DMS 273 (cell line): ENCODE data around the gene EFHD2.
"Not testable (repeated sequence)": the region's sequence is repeated elsewhere in the genome, so short reads cannot be mapped to it uniquely, and the experiment has no call there.

Experiments
- DNase-seq: peaks from one replicate; lab custom pipeline; 2025; ENCODE audit not compliant: unreplicated experiment; lab: John Stamatoyannopoulos, UW

The EFHD2 gene

GRCh38 chr1:15451014-15451722 is 41.5 kb downstream of the EFHD2 start:
- DNase-seq: no peak

GRCh38 chr1:15452216-15452615 is 42.5 kb downstream of the EFHD2 start:
- no peak for DNase-seq

- peak; percentile 87 for DNase-seq
Measured at GRCh38 chr1:15452866-15453571, 43.3 kb downstream of the EFHD2 start.

- DNase-seq: peak; percentile 60
Measured at GRCh38 chr1:15453734-15454133, 44.0 kb downstream of the EFHD2 start.

GRCh38 chr1:15454256-15454655 is 44.6 kb downstream of the EFHD2 start:
- DNase-seq: no peak

GRCh38 chr1:15455522-15455921 is 45.8 kb downstream of the EFHD2 start:
- no peak for DNase-seq

- DNase-seq: no peak
Measured at GRCh38 chr1:15456313-15456954, 46.7 kb downstream of the EFHD2 start, which contains the start of gene CELA2A. Gene CELA2A, plus strand, starts transcription at chr1:15456732. Its CDS starts 22 bp downstream, at chr1:15456754.

GRCh38 chr1:15457585-15457984 is 47.9 kb downstream of the EFHD2 start:
- no peak for DNase-seq

GRCh38 chr1:15458388-15458787 is 48.7 kb downstream of the EFHD2 start:
- not testable (repeated sequence) for DNase-seq

- peak; percentile 65 for DNase-seq
Measured at GRCh38 chr1:15459771-15460707, 50.4 kb downstream of the EFHD2 start.

- DNase-seq: no peak
Measured at GRCh38 chr1:15460708-15461095, 51.0 kb downstream of the EFHD2 start.

GRCh38 chr1:15463064-15463800 is 53.5 kb downstream of the EFHD2 start:
- DNase-seq: not testable (repeated sequence)

GRCh38 chr1:15463926-15464322 is 54.2 kb downstream of the EFHD2 start:
- not testable (repeated sequence) for DNase-seq

- DNase-seq: no peak
Measured at GRCh38 chr1:15465674-15466073, 56.0 kb downstream of the EFHD2 start.

GRCh38 chr1:15466955-15467625 is 57.4 kb downstream of the EFHD2 start:
- not testable (repeated sequence) for DNase-seq

- no peak for DNase-seq
Measured at GRCh38 chr1:15468145-15468544, 58.5 kb downstream of the EFHD2 start.

GRCh38 chr1:15469361-15469760 is 59.7 kb downstream of the EFHD2 start:
- DNase-seq: peak; percentile 57

GRCh38 chr1:15469821-15470448 is 60.2 kb downstream of the EFHD2 start:
- peak; percentile 95 for DNase-seq

- not testable (repeated sequence) for DNase-seq
Measured at GRCh38 chr1:15471067-15471466, 61.4 kb downstream of the EFHD2 start.
